NCI-H345 treated with DMSO at 0.1 percent for 48 hours (cell line): ENCODE measurements around the gene CENPX.

Experiments used
- DNase-seq: peaks from one replicate; lab custom pipeline; 2025; ENCODE audit not compliant: unreplicated experiment; lab: John Stamatoyannopoulos, UW

The CENPX gene

GRCh38 chr17:82013772-82014321 lies 8.8 kb downstream of the CENPX start:
- no peak for DNase-seq

DNA sequence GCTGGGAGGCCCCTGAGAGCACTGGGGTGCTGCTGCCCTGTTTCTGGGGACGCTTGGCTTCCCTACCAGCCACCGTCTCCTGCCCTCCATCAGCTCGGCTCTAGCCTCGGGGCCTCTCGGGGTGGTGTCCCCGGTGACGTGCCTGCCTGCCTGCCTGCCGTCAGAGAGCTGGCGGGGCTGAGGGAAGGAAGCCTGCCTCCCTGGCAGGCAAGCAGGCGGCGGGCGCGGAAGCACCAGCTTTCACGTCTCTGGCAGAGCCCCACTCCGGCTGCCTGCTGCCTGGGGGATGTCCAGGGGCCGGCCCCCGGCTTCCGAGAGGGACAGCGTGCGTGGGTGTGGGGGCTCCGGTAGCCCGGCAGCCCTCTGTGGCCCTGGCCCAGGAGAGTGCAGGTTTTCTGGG lies 9.3 kb downstream of the CENPX start:
- DNase-seq = no peak

- no peak for DNase-seq
These were observed 9.9 kb downstream of the CENPX start for GRCh38 chr17:82012640-82013295.

- DNase-seq = no peak
These were observed 10.4 kb downstream of the CENPX start for GRCh38 chr17:82012261-82012639.

DNA sequence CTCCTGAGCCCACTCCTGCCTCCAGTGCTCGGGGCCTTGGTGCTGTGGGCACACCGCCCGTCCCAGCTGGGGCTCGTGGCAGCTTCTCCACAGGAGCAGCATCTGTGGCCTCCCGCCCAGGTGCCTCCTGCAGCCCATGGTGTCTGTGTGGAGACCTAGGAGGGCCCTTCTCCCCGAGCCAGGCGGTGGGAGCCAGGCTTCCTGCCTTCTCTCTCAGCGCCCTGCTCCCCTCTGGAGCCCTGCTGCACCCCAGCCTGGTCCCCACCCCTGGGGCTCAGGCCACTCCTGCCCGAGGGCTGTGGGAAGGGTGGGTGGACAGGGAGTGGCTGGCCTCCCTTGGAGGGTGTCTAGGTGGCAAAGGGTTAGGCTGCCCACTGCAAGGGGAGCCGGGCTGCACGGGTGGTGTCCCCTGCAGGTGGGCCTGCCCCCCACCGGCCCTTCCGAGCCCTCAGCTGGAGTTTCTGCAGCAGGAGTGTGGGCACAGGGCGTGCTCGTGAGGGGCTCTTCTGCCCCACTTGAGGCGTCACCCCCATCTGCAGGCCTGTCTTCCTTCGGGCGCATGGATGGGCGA lies 11.0 kb downstream of the CENPX start:
- no peak for DNase-seq

- DNase-seq = no peak
These were observed 11.8 kb downstream of the CENPX start for GRCh38 chr17:82010575-82011525.

DNA sequence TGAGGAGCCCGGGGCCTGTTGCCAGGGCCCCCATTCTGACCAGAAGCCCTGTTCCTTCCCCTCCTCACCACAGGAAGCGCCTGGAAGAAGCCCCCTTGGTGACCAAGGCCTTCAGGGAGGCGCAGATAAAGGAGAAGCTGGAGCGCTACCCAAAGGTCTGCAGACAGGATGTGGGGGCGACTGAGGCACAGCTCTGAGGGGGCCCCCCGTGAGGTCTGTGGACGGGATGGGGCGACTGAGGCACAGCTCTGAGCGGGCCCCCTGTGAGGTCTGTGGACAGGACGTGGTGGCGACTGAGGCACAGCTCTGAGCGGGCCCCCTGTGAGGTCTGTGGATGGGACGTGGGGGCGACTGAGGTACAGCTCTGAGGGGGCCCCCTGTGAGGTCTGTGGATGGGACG lies 13.3 kb downstream of the CENPX start:
- DNase-seq = no peak

DNA sequence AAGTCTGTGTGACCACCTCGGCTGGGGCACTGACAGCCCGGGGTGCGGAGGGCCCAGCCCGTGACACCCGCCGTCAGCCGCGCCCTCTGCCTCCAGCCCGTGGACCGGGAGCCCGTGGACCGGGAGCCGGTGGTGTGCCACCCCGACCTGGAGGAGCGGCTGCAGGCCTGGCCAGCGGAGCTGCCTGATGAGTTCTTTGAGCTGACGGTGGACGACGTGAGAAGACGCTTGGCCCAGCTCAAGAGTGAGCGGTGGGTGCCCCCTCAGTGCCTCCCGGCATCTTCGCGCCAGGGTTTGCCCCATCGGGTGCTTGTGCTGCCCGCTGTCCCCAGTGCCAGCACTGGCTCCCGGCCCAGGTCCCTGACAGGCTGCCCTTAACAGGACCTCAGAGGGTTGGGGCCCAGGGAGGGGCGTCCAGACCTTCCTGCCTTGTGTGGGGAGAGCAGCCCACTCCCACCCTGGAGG lies 13.7 kb downstream of the CENPX start:
- no peak for DNase-seq

DNA sequence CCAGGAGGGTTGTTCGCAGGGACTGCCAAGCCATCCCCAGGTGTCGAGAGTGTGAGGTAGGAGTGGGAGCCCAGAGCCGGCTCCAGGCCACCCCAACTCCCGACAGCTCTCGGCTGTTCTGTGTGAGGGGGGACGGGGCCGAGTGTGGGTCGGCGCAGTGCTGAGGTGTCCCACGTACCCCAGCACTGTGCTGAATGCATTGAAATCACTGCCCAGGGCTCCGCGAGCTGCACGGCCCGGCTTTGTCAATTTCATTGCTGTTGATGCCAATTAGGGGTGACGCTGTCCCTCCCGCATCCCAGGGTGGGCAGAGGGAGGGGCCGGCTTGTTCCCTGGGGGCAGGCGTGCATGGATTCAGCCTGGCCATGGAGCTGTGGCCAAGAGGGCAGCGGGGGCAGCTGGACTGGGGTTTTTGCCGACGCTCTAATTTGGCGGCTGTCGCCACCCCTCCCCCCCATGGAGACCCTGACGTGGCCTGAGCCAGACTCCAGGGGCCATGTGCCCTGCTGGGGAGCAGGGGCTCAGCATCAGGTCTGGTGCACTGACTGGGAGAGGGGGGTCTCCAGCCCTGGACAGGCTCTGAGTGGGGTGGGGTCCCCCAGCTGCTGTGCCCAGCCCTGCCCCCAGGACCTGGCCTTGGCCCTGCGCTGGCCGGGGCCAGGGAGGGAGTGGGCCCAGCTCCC lies 14.3 kb downstream of the CENPX start:
- DNase-seq = no peak

DNA sequence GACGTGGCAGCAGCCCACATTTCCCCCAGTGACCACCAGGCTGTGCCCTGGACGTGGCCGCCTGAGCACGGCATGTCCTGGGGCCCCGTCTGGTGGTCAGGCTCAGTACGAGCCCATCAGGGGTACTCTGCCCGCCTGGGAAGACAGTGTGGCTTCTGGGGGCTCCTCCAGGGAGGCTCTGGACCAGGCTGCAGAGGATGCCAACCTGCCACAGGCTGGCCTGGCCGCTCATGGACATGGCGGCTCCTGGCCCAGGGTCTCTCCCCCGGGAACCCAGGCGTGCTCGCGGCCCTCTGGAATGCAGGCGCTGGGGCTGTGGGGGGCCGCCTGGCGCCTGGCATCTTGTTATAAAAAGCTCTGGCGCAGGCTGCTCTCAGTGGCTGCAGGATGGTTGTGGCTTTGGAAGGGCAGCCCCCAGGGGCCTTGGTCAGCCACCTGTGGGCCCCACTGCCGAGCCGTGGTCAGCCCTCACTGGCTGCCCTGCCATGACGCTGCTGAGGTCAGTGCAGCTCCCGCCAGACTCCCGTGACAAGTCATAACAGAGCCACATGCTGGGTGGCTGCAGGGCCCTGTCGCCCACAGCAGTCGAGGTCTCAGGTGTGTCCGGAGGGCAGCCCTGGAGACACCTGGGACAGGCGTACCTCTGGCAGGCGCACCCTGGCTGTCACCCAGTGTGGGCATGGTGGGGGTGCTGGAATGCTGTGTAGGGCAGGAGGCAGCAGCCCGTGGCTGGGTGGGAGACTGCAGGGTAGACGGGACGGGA lies 15.0 kb downstream of the CENPX start:
- no peak for DNase-seq

DNA sequence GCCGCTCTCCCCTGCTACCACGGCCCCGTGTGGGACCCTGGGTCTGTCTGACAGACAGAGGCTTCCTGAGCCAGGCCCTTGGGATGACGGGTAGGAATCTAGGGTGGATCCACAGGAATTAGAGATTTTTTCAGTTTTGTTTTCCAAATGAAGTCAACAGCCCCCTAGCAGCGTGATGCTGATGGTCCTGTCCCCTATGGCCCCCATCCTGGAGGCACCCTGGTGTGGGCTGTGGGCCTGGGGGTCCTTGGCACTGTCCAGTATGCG lies 15.5 kb downstream of the CENPX start:
- DNase-seq = no peak

GRCh38 chr17:82006468-82007227 lies 16.0 kb downstream of the CENPX start:
- DNase-seq = no peak

GRCh38 chr17:82005701-82006348 lies 16.9 kb downstream of the CENPX start:
- DNase-seq = no peak

GRCh38 chr17:82004517-82005455 lies 17.9 kb downstream of the CENPX start:
- DNase-seq = no peak

DNA sequence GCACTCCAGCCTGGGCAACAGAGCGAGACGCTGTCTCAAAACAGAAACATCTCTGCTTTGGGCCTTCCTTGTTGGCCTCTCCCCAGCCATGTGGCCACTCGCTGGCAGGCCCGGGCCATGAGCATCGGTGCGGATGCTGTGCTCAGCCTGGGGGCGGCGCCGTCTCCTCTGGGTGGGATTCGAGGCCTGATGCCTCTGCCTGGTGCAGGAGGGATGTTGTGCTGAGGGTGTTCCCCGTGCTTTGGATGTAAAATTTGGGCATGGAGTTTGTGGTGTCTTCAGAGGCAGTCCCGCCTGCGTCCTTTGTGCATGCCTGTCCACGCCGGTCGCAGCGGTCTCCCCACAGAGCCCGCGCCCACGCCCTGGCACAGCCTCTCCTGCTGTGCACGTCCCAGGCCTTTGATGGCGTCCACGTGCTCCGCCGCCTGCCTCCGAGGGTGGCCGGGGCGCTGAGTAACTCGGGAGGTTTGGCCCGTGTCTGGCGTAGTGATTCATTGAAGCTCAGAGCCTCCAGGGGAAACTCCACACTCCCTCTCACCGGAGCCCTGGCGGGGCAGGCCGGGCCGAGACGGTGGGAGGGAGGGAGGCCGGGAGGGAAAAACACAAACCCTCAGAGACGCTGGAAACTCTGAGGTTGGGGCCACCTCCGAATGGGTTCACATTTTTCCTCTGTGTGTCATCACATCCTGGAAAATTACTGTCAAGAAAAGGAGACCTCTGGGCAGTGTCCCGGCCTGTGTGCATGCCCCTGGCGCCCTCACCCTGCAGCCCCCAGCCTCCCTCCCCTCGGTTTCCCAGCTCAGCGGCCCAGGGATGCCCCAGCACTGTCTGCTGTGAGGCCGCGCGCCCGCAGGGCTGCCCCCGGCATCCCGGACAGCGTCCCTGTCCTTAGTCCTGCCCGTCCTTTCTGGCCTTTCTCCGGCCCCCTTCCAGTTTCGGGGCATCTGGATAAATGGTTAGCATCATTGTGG lies 19.0 kb downstream of the CENPX start:
- DNase-seq = no peak

GRCh38 chr17:82001571-82002056 lies 21.1 kb downstream of the CENPX start:
- DNase-seq = no peak
